ENCODE results near the gene N4BP2L1. TPM values are rescaled to one million over a fixed set of nuclear protein-coding genes. Genes with fewer than 3 reads are reported as not detected.
A peak's percentile ranks its signal among the peaks of the same experiment; 100 is the strongest.

N4BP2L1 gene
- total RNA-seq, 1 donor from 2014 or later, result 3.6 TPM

DNA sequence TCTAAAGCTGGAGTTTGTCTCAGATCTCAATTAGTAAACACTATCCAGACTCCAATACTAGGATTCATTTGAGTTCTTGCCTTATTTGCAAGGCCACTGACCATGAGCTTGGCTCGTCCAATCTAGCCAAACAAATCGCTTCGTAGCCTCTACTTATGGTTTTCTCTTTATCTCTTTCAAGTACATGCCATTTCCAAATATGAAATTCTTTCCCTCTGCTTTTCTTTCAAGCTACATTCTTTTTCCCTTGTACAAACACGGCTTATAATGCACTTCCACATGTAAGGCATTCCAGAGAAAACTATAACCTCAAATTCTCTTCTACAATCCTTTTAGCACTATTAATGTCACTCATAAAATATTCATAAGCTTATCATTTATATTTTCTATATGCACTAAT lies 10.9 kb upstream of the N4BP2L1 start:
- DNase-seq (ENCODE audit: low read depth), result no peak
- TF ChIP-seq, protein P1, sequence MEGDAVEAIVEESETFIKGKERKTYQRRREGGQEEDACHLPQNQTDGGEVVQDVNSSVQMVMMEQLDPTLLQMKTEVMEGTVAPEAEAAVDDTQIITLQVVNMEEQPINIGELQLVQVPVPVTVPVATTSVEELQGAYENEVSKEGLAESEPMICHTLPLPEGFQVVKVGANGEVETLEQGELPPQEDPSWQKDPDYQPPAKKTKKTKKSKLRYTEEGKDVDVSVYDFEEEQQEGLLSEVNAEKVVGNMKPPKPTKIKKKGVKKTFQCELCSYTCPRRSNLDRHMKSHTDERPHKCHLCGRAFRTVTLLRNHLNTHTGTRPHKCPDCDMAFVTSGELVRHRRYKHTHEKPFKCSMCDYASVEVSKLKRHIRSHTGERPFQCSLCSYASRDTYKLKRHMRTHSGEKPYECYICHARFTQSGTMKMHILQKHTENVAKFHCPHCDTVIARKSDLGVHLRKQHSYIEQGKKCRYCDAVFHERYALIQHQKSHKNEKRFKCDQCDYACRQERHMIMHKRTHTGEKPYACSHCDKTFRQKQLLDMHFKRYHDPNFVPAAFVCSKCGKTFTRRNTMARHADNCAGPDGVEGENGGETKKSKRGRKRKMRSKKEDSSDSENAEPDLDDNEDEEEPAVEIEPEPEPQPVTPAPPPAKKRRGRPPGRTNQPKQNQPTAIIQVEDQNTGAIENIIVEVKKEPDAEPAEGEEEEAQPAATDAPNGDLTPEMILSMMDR (conservative IDR thresholded peaks at IDR 0.05; ENCODE audit: low read depth, low read length), result no peak
- H3K4me3 ChIP-seq (ENCODE audit: low read depth, low read length), result no peak overlapping the region

DNA sequence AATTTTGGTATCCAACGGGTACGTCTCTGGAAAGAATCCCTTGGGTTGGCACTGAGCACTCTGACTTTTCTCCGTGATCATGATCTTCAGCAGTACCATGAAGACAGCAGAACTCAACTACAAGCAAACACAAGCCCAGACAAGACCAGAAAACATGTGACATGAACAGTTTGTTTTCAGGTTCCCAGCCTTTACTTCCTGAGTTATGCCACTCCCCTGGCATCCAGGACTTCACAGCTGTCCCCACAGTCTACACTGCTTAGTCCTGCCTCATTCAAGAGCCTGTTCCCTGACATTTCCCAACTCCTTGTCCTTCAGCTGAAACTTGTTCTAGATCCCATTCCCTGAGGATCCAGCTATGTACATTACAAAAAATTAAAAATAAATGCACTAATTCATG lies 4.9 kb upstream of the N4BP2L1 start:
- DNase-seq (ENCODE audit: low read depth), result no peak
- H3K4me3 ChIP-seq (ENCODE audit: low read depth, low read length), result no peak overlapping the region
- TF ChIP-seq, protein P1 (conservative IDR thresholded peaks at IDR 0.05; ENCODE audit: low read depth, low read length), result no peak

DNA sequence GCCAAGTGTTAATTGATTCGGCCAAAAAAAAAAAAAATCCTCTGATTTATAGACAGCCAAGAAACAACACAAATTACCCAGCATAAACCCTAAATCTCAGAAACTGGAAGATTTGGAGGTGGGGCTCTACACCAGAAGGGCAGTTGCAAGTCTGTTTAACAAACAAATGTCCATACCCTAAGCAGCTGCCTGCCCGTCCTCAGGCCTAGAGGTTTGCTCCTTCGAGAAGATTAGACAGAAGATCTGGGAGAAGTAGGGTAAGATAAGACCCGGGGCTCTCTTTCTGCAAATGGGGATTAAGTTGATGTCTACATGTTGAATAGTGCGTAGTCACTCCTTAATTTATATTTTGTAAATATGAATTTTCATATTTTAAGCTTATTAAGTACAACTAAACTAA lies 3.4 kb upstream of the N4BP2L1 start:
- H3K4me3 ChIP-seq (ENCODE audit: low read depth, low read length), result no peak overlapping the region
- TF ChIP-seq, protein P1 (conservative IDR thresholded peaks at IDR 0.05; ENCODE audit: low read depth, low read length), result no peak
- DNase-seq (ENCODE audit: low read depth), result no peak

DNA sequence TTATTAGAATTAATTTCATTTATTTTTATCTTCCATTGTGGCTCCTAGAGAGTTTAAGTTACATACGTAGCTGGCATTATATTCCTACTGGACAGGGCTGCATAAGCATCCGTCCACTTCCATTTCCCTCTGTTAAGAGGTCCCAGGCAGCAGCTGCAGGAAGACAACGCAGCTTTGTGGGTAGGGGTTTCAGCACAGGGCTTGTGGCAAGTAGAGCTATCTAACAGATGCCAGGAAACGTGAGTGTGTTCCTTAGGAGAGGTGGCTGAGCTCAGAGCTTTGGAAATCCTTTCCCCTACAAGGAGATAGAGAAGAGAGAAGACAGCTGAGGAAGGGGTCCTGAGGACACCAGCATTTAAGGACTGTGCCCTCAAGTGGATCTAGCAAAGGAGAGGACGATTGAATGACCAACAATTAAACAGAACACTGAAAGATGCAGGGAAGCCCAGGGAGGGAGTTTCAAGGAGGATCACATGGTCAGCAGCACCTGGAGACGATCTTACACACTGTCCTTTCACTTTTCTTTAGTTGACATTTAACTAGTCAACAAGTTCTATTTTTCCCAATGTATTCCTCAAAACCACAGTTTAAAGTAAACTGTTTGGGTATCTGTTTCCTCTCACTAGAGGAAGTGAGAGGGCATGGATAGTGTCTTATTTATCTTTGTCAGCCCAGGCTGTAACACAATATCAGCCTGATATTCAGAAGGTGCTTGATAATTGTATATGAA lies 2.3 kb upstream of the N4BP2L1 start:
- no peak for DNase-seq (ENCODE audit: low read depth)
- TF ChIP-seq, protein P1 (conservative IDR thresholded peaks at IDR 0.05; ENCODE audit: low read depth, low read length), result no peak
- H3K4me3 ChIP-seq (ENCODE audit: low read depth, low read length), result no peak overlapping the region

DNA sequence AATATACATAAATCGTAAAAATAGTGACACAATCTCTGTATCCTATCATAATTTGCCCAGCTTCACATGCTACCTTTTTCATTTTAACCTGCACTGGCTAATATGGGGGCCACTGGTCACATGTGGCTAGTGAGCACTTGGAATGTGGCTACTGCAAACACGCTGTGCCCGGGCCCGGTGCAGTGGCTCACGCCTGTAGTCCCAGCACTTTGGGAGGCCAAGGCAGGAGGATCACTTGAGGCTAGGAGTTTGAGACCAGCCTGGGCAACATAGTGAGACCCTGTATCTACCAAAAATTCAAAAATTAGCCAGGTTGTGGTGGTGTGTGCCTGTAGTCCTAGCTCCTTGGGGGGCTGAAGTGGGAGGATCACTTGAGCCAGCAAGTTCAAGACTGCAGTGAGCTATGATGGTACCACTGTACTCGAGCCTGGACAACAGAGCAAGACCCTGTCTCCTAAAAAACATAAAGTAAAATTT lies 1.5 kb upstream of the N4BP2L1 start:
- TF ChIP-seq, protein P1 (conservative IDR thresholded peaks at IDR 0.05; ENCODE audit: low read depth, low read length), result no peak

DNA sequence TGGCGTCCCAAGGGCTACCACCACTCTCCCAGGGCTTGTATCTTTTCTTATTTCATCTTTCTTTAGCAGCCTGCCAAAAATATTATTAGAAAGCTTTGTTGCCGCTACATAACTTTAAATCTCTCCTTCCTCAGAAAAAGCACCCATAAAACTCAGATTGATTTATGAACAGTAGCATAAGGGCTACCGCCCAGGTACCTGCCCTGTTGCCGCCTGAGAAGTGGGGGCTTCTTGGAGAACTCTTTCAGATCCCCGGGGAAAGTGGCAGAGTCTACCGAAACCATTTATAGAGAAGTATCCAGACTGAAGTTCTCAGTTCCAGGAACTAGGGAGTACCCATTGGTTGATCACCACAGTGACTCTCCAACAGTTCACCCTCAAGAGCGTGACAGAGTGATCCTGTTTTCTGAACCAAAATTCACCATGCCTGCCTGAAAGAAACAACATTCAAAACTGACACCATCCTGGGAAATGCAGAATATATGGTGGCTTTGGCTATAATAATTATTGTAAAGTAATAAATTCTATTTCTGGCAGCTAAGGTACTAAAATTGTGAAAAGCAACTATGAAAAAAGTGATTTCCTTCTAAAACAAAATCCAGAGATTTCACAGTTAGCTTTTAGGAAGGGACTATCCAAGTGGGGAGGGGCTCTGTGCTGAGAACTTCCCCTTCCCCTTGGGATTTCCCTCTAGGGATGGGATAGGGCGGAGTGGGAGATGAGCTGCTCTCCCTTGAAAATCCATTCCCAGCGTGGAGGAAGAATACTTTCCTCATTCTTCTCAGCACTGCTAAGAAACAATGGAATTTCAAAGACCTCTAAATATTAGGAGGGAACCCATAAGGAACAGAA lies 877 bp upstream of the N4BP2L1 start:
- H3K4me3 ChIP-seq (ENCODE audit: low read depth, low read length), result peak overlapping the region; percentile 60
- TF ChIP-seq, protein P1 (conservative IDR thresholded peaks at IDR 0.05; ENCODE audit: low read depth, low read length), result no peak
- DNase-seq (ENCODE audit: low read depth), result no peak

More for the DNA sequence above, 1.5 kb upstream of the N4BP2L1 start:
- DNase-seq (ENCODE audit: low read depth), result no peak
- no peak overlapping the region for H3K4me3 ChIP-seq (ENCODE audit: low read depth, low read length)
